Astrocyte of the cerebellum (primary cell): ENCODE data around the gene ANKRD18B.
"Not testable (repeated sequence)": the region's sequence is repeated elsewhere in the genome, so short reads cannot be mapped to it uniquely, and the experiment has no call there.

ENCODE experiments used
- DNase-seq: peaks from one replicate; pipeline ENCODE4 v3.0.0-alpha.2; 2011; ENCODE audit warnings: low read depth
- H3K4me3 ChIP-seq: 2 replicates; pipeline ENCODE4 v1.5.1; 2011; ENCODE audit warnings: mild to moderate bottlenecking, low read depth, low read length, moderate library complexity
- in situ Hi-C: cut with HindIII; loops from 2 replicates; pipeline ENCODE4 v1.10.0; 2017; ENCODE audit warnings: low sequenced_read_pairs
- TF ChIP-seq, protein P1 (sequence below): IDR thresholded peaks from 2 replicates; pipeline ENCODE4 v1.5.1; 2012; ENCODE audit warnings: low read length, low read depth, moderate library complexity, mild to moderate bottlenecking; ENCODE audit errors: missing control alignments

The ANKRD18B gene

DNA sequence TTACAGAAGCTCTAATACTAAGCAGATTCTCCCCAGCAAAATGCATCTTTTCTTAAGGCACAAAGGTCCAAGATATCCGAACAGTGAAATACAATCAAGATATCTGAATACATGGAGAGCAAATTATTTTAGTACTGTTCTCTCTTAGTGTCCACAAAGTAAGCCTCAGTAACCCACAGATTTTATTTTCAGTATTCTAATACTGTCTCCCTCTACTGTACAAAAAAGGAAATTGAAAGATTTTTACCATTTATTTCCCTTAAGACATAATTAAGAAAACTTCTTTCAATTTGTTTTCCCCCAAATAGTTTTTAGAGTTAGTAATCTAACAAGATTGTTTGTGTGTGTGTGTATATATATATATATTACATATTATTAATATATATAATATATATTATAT lies 25.7 kb upstream of the ANKRD18B start:
- in situ Hi-C loops = no loop called here
- TF ChIP-seq, protein P1, sequence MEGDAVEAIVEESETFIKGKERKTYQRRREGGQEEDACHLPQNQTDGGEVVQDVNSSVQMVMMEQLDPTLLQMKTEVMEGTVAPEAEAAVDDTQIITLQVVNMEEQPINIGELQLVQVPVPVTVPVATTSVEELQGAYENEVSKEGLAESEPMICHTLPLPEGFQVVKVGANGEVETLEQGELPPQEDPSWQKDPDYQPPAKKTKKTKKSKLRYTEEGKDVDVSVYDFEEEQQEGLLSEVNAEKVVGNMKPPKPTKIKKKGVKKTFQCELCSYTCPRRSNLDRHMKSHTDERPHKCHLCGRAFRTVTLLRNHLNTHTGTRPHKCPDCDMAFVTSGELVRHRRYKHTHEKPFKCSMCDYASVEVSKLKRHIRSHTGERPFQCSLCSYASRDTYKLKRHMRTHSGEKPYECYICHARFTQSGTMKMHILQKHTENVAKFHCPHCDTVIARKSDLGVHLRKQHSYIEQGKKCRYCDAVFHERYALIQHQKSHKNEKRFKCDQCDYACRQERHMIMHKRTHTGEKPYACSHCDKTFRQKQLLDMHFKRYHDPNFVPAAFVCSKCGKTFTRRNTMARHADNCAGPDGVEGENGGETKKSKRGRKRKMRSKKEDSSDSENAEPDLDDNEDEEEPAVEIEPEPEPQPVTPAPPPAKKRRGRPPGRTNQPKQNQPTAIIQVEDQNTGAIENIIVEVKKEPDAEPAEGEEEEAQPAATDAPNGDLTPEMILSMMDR = peak; percentile 17
- no peak for DNase-seq
- no peak overlapping the region for H3K4me3 ChIP-seq

DNA sequence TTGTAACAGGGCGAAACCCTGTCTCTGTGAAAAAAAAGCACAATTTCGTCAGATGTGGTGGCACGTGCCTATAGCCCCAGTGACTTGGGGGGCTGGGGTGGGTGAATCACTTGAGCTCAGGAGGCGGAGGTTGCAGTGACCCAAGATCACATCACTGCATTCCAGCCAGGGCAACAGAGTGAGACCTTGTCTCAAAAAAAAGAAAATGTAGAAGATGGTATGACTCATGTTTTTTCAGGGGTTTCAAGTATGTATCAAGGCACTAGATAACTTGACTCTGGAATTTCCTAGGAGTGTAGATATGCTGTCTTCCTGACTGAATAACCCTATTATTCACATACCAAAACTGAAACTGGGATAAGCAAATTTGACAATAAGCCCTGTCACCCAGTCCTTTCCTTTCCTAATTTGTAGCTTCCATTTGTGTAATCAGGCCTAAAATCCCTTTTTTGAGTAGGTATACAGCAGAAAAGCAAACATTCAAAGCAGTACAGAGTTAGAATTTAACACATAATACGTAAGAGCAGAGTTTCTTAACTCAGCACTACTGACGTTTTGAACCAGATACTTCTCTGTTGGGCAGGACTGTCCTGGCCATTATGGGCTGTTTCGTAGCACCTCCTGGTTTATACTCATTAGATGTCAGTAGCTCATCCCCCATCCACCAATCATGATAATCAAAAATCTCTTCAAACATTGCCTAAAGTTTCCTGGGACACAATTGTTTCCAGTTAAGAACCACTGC lies 17.3 kb upstream of the ANKRD18B start:
- DNase-seq = peak; percentile 57
- no peak overlapping the region for H3K4me3 ChIP-seq
- TF ChIP-seq, protein P1 = no peak
- in situ Hi-C loops = no loop called here

DNA sequence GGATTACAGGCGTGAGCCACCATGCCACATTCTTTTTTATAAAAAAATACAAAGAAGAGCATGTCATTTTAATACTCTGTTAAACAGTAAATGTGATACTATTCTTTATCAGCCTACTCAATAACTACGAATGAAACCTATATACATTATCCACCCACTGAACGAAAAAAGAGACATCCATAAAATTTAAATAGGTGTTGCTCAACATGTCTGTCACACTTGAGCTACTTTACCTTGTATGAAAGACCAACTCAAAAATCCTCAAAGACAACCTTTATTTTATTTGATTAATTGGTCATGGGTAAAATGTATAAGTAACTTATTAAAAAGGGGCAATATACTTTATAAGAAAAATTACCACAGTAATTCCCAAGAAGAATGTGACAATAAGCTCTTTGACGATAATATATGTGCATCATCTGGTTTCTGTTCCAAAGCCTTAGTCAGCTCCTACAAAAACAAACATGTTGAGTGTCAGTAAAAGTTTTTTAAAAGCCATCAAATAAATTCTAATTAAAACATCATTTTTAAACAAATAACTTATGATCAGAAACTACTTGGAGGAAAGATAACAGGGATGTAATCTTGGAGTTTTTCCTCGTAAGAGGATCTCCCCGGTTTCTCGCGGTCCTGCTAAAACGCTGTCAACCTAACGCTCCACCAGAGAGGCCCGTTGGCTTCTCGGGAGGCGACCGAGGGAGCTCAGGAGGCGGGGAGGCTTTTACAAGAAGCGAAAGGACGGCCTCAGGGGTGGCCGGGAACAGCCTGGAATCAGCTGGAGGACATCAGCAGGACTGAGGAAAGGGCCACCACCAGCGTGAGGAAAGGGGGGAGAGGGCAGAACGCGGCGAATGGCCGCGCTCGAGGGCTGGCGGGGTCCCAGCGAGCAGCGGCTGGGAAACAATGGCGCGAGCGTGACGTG lies 13.5 kb upstream of the ANKRD18B start:
- TF ChIP-seq, protein P1 = no peak

DNA sequence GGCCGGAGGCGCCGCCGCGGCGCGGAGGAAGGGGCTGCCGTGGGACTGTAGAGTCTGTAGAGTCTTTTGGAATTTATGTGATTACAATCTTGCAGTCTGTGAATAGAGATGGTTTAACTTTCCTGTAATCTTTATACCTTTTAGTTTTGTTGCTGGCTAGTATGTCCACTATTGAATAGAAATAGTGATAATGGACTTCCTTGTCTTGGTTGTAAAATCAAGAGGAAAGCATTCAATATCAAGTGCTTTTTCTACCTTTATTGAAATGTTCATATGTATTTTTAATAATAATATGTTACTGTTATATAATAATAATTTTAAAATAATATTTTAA lies 12.9 kb upstream of the ANKRD18B start:
- in situ Hi-C loops, DNase-seq: not testable (repeated sequence)
- H3K4me3 ChIP-seq = peak overlapping the region; percentile 53

More for the DNA sequence above, 13.5 kb upstream of the ANKRD18B start:
- peak; percentile 35 for DNase-seq
- in situ Hi-C loops = no loop called here
- peak overlapping the region; percentile 53 for H3K4me3 ChIP-seq

DNA sequence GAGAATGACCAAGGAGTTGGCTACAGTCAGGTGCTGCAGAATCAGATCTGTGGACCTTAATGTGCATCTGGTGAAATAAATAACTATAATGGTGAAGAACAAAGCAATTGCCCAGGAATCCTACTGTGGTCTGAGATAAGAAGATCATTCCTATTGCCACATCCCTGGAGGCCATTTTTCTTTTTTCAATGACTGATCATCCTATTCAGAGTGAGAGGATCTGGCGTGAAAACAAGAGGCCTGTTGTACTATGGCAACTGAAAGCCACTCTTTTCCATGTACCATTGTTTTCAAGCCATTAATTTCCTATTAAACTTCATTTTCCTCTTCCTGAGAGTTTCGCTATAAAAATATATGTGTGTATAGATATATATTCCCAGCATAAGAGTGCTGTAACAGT lies 11.5 kb upstream of the ANKRD18B start:
- in situ Hi-C loops, DNase-seq, H3K4me3 ChIP-seq: not testable (repeated sequence)

DNA sequence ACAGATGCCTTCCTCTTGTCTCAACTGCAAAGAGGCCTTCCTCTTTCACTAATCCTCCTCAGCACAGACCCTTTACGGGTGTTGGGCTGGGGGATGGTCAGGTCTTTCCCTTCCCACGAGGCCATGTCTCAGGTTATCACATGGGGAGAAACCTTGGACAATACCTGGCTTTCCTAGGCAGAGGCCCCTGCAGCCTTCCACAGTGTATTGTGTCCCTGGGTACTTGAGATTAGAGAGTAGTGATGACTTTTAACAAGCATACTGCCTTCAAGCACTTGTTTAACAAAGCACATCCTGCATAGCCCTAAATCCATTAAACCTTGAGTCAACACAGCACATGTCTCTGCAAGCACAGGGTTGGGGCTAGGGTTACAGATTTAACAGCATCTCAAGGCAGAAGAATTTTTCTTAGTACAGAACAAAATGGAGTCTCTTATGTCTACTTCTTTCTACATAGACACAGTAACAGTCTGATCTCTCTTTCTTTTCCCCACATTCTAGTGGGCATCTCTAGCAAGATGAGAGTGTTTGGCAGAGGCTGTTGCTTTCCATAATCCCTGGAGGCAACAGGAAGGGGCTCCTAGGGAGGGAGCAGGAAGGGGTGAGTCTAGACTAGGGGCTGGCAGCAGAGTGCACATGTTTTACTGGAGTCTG lies 8.6 kb upstream of the ANKRD18B start:
- DNase-seq, in situ Hi-C loops: not testable (repeated sequence)

DNA sequence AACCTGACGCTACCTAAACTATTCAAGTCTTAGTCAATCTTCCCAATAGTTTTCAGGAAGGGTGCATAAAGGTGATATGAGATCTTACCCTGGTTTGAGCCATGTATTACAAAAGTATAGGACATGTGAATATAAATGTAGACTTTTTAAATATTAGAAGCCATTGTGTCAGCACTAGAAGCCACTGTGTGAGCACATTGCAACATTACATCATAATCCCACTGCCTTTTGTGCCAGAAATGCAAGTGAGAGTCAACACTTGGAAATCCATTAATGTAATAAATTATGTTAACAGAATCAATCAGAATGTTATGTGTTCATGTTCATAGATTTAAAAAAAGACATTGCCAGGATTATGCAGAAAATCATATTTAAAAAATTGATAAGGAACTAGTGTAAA lies 7.7 kb upstream of the ANKRD18B start:
- DNase-seq, in situ Hi-C loops, H3K4me3 ChIP-seq: not testable (repeated sequence)

More for the DNA sequence above, 8.6 kb upstream of the ANKRD18B start:
- H3K4me3 ChIP-seq = not testable (repeated sequence)

DNA sequence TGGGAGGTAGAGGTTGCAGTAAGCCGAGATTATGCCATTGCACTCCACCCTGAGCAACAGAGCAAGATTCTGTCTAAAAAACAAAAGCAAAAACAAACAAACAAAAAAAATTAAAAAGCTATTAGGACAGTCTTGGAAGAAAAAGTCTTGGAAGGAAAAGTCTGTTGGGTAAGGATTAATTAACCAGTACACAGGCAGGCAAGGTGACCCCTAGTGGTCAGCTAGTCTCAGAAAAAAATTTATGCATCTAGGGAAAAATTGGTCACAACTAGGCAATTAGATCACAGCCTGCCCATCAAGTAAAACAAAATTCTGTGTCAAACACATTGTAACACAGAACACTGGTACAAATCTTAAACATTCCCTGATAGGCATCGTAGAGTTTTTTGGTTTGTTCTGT lies 6.7 kb upstream of the ANKRD18B start:
- in situ Hi-C loops = no loop called here
- no peak overlapping the region for H3K4me3 ChIP-seq
- TF ChIP-seq, protein P1 = peak; percentile 70
- peak; percentile 26 for DNase-seq

DNA sequence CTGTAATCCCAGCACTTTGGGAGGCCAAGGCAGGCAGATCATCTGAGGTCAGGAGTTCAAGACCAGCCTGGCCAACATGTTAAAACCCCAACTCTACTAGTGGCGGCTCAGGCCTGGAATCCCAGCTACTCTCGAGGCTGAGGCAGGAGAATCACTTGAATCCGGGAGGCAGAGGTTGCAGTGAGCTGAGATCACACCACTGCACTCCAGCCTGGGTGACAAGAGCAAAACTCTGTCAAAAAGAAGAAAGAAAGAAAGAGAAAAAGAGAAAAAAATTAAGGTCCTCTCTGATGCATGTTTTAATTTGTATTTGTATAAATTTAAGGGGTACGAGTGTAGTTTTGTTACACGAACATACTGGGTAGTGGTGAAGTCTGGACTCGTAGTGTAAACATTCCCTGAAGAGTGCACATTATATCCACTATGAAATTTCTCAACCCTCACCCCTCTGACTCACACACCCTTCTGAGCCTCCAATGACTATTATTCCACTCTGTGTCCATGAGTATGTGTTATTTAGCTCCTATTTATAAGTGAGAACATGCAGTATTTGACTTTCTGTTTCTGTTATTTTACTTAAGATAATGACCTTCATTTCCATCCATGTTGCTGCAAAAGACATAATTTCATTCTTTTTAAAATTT lies 6.0 kb upstream of the ANKRD18B start:
- DNase-seq = peak; percentile 24
- H3K4me3 ChIP-seq, in situ Hi-C loops: not testable (repeated sequence)

DNA sequence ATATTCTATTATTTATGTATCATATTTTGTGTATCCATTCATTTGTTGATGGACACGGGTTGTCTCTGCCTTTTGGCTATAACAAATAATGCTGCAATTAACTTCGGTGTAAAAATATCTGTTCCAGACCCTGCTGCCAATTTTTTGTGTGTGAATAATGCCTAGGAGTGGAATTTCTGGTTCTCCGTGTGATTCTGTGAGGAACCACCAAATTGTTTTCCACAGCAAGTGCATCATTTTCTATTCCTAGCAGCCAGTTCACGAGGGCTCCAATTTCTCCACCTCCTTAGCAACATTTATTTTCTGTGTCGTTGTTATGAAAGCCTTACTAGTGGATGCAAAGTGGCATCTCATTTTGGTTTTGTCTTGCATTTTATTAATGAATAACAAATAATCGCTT lies 2.2 kb upstream of the ANKRD18B start:
- DNase-seq, in situ Hi-C loops, H3K4me3 ChIP-seq: not testable (repeated sequence)
